ENCODE data around the gene CAMK2N1. TPM values are rescaled to one million over a fixed set of nuclear protein-coding genes. Genes with fewer than 3 reads are reported as not detected.

Gene CAMK2N1
- total RNA-seq, 1 donor from 2014 or later, result 42.6 TPM

- H3K27me3 ChIP-seq (ENCODE audit: control insufficient read depth, insufficient read depth, low read length), result peaks cover 6% of the 10 kb centered on the region
- DNase-seq (ENCODE audit: low read depth), result no peak
- no peak overlapping the region for H3K4me3 ChIP-seq (ENCODE audit: low read depth, low read length)
- TF ChIP-seq CTCF (IDR thresholded peaks at IDR 0.05; ENCODE audit: insufficient read depth, low read length, poor library complexity, severe bottlenecking), result no peak
- H3K36me3 ChIP-seq (ENCODE audit: control insufficient read depth, insufficient read depth, low read length), result no peaks in the 10 kb centered on the region
These were observed 20.8 kb downstream of the CAMK2N1 start for GRCh38 chr1:20465187-20465586.

DNA sequence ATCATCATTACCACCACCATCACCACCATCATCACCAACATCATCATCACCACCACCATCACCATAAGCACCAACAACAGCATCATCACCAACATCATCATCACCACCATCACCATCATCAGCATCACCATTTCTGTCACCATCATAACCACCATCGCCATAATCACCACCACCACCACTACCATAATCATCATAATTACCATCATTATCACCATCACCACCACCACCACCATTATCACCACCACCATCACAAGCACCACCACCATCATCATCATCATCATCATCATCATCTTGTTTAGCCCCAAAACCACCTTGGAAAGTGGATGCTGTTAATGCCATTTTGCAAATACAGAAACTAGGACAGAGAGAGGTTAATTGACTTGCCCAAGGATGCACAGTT, 22.5 kb downstream of the CAMK2N1 start:
- no peak overlapping the region for H3K4me3 ChIP-seq (ENCODE audit: low read depth, low read length)
- H3K36me3 ChIP-seq (ENCODE audit: control insufficient read depth, insufficient read depth, low read length), result no peaks in the 10 kb centered on the region
- peaks cover 6% of the 10 kb centered on the region for H3K27me3 ChIP-seq (ENCODE audit: control insufficient read depth, insufficient read depth, low read length)
- DNase-seq (ENCODE audit: low read depth), result no peak
- no peak for TF ChIP-seq CTCF (IDR thresholded peaks at IDR 0.05; ENCODE audit: insufficient read depth, low read length, poor library complexity, severe bottlenecking)

GRCh38 chr1:20462397-20462796, 23.6 kb downstream of the CAMK2N1 start:
- TF ChIP-seq CTCF (IDR thresholded peaks at IDR 0.05; ENCODE audit: insufficient read depth, low read length, poor library complexity, severe bottlenecking), result no peak
- H3K27me3 ChIP-seq (ENCODE audit: control insufficient read depth, insufficient read depth, low read length), result peaks cover 6% of the 10 kb centered on the region

GRCh38 chr1:20458717-20459116, 27.3 kb downstream of the CAMK2N1 start:
- no peaks in the 10 kb centered on the region for H3K36me3 ChIP-seq (ENCODE audit: control insufficient read depth, insufficient read depth, low read length)
- H3K27me3 ChIP-seq (ENCODE audit: control insufficient read depth, insufficient read depth, low read length), result no peaks in the 10 kb centered on the region
- H3K4me3 ChIP-seq (ENCODE audit: low read depth, low read length), result no peak overlapping the region
- TF ChIP-seq CTCF (IDR thresholded peaks at IDR 0.05; ENCODE audit: insufficient read depth, low read length, poor library complexity, severe bottlenecking), result no peak
- no peak for DNase-seq (ENCODE audit: low read depth)

More at GRCh38 chr1:20462397-20462796, 23.6 kb downstream of the CAMK2N1 start:
- Histone ChIP-seq H3K36me3 (ENCODE audit: control insufficient read depth, insufficient read depth, low read length) (no peaks in the 10 kb centered on the region), H3K4me3 (ENCODE audit: low read depth, low read length) (no peak overlapping the region)
- DNase-seq (ENCODE audit: low read depth), result no peak

DNA sequence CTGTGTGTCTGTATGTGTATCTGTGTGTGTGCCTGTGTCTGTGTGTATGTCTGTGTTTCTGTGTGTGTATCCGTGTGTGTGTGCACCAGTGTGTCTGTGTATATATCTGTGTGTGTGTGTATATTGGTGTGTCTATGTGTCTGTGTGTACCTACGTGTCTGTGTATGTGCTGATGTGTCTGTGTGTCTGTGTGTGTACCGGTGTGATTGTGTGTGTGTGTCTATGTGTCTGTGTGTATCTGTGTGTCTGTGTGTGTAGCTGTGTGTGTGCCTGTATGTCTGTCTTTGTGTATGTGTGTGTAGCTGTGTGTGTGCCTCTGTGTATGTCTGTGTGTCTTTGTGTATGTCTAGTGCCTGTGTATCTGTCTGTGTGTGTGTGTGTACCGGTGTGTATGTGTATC, 32.0 kb downstream of the CAMK2N1 start:
- peaks cover 5% of the 10 kb centered on the region for H3K27me3 ChIP-seq (ENCODE audit: control insufficient read depth, insufficient read depth, low read length)
- TF ChIP-seq CTCF (IDR thresholded peaks at IDR 0.05; ENCODE audit: insufficient read depth, low read length, poor library complexity, severe bottlenecking), result no peak
- no peak for DNase-seq (ENCODE audit: low read depth)
- H3K36me3 ChIP-seq (ENCODE audit: control insufficient read depth, insufficient read depth, low read length), result no peaks in the 10 kb centered on the region
- H3K4me3 ChIP-seq (ENCODE audit: low read depth, low read length), result no peak overlapping the region

GRCh38 chr1:20449735-20450311, 36.2 kb downstream of the CAMK2N1 start:
- no peak for DNase-seq (ENCODE audit: low read depth)
- Histone ChIP-seq H3K36me3 (ENCODE audit: control insufficient read depth, insufficient read depth, low read length) (no peaks in the 10 kb centered on the region), H3K4me3 (ENCODE audit: low read depth, low read length) (no peak overlapping the region), H3K27me3 (ENCODE audit: control insufficient read depth, insufficient read depth, low read length) (peaks cover 9% of the 10 kb centered on the region)
- no peak for TF ChIP-seq CTCF (IDR thresholded peaks at IDR 0.05; ENCODE audit: insufficient read depth, low read length, poor library complexity, severe bottlenecking)
